HEK293 (cell line): ENCODE data around the gene CSNK2A1.
A peak's percentile ranks its signal among the peaks of the same experiment; 100 is the strongest.

Source experiments
- CTCF ChIA-PET: fragments of 350-600 bp; formaldehyde crosslinking; extraction: SDS; loops from one replicate; lab custom pipeline; 2021; ENCODE audit warnings: antibody characterized with exemption; lab: Yijun Ruan, JAX
- POLR2A ChIA-PET: fragments of 300-600 bp; formaldehyde crosslinking; extraction: SDS; loops from one replicate; lab custom pipeline; 2020; ENCODE audit warnings: antibody characterized with exemption, inconsistent platforms; lab: Yijun Ruan, JAX
- H3K27ac ChIP-seq: fragments of 200-500 bp; sonication (Bioruptor generic); 2 replicates; pipeline ENCODE4 v1.5.1; 2014; ENCODE audit warnings: low read depth, low read length, control low read depth, inconsistent platforms; ENCODE audit errors: extremely low read depth
- H3K36me3 ChIP-seq, 2 experiments: fragments of 200-500 bp in 1 of 2; sonication (Bioruptor generic) in 1 of 2; 1 replicate in 1 of 2; 2 replicates in 1 of 2; pipeline ENCODE4 v1.5.1; 2014 to 2017; ENCODE audit warnings: inconsistent platforms in 2 of 2, low read length in 2 of 2; ENCODE audit not compliant: control insufficient read depth in 2 of 2, insufficient read depth in 1 of 2
- H3K4me1 ChIP-seq: fragments of 200-500 bp; sonication (Bioruptor generic); 2 replicates; pipeline ENCODE4 v1.5.1; 2014; ENCODE audit warnings: mild to moderate bottlenecking, low read length, inconsistent platforms; ENCODE audit not compliant: control insufficient read depth, insufficient read depth
- H3K4me3 ChIP-seq: 2 replicates; pipeline ENCODE4 v1.5.1; 2011; ENCODE audit warnings: low read depth, mild to moderate bottlenecking, control low read depth, low read length, moderate library complexity
- H3K9me3 ChIP-seq: fragments of 200-500 bp; sonication (Bioruptor generic); 2 replicates; pipeline ENCODE4 v1.5.1; 2014; ENCODE audit warnings: low read depth, low read length, inconsistent platforms; ENCODE audit not compliant: control insufficient read depth, insufficient read depth
- EGR2 ChIP-seq: fragments of 450-650 bp; formaldehyde crosslinking; IDR thresholded peaks from 2 replicates; pipeline ENCODE4 v1.5.1; 2016; ENCODE audit warnings: low read depth, missing biosample characterization, missing genetic modification characterization
- MYNN ChIP-seq: fragments of 450-650 bp; formaldehyde crosslinking; IDR thresholded peaks from 2 replicates; pipeline ENCODE4 v1.5.1; 2016; ENCODE audit warnings: missing biosample characterization, missing genetic modification characterization, borderline replicate concordance
- RBAK ChIP-seq: fragments of 450-650 bp; formaldehyde crosslinking; IDR thresholded peaks from 2 replicates; pipeline ENCODE4 v1.5.1; 2016; ENCODE audit warnings: missing biosample characterization, missing genetic modification characterization
- SETDB1 ChIP-seq: IDR thresholded peaks from one replicate; pipeline ENCODE4 v1.6.1; 2017; ENCODE audit warnings: mild to moderate bottlenecking, low read length, moderate library complexity, mixed read lengths; ENCODE audit not compliant: insufficient read length
- TCF7L2 ChIP-seq: IDR thresholded peaks from 2 replicates; pipeline ENCODE4 v1.6.1; 2011; ENCODE audit warnings: low read depth, mild to moderate bottlenecking, inconsistent platforms, low read length, moderate library complexity, borderline replicate concordance
- ZBTB17 ChIP-seq: fragments of 450-650 bp; formaldehyde crosslinking; IDR thresholded peaks from 2 replicates; pipeline ENCODE4 v1.5.1; 2016; ENCODE audit warnings: missing biosample characterization, missing genetic modification characterization
- ZBTB20 ChIP-seq: fragments of 450-650 bp; formaldehyde crosslinking; IDR thresholded peaks from 2 replicates; pipeline ENCODE4 v1.5.1; 2016; ENCODE audit warnings: missing biosample characterization, missing genetic modification characterization
- ZBTB48 ChIP-seq: fragments of 450-650 bp; formaldehyde crosslinking; IDR thresholded peaks from 2 replicates; pipeline ENCODE4 v1.5.1; 2016; ENCODE audit warnings: missing biosample characterization, missing genetic modification characterization
- ZFHX2 ChIP-seq: fragments of 450-650 bp; formaldehyde crosslinking; conservative IDR thresholded peaks from 2 replicates; pipeline ENCODE4 v1.5.1; 2016; ENCODE audit warnings: missing biosample characterization, missing genetic modification characterization
- ZNF133 ChIP-seq: fragments of 450-650 bp; formaldehyde crosslinking; IDR thresholded peaks from 2 replicates; pipeline ENCODE4 v1.5.1; 2016; ENCODE audit warnings: missing biosample characterization, missing genetic modification characterization
- ZNF184 ChIP-seq: fragments of 450-650 bp; IDR thresholded peaks from 2 replicates; pipeline ENCODE4 v1.5.1; 2018; ENCODE audit warnings: missing biosample characterization, mild to moderate bottlenecking, missing genetic modification characterization
- ZNF202 ChIP-seq: fragments of 450-650 bp; formaldehyde crosslinking; IDR thresholded peaks from 2 replicates; pipeline ENCODE4 v1.5.1; 2016; ENCODE audit warnings: missing biosample characterization, missing genetic modification characterization, borderline replicate concordance
- ZNF23 ChIP-seq: fragments of 450-650 bp; formaldehyde crosslinking; IDR thresholded peaks from 2 replicates; pipeline ENCODE4 v1.5.1; 2016; ENCODE audit warnings: missing biosample characterization, missing genetic modification characterization, borderline replicate concordance
- ZNF324 ChIP-seq: fragments of 450-650 bp; formaldehyde crosslinking; IDR thresholded peaks from 2 replicates; pipeline ENCODE4 v1.5.1; 2016; ENCODE audit warnings: missing biosample characterization, missing genetic modification characterization
- ZNF416 ChIP-seq: fragments of 450-650 bp; formaldehyde crosslinking; IDR thresholded peaks from 2 replicates; pipeline ENCODE4 v1.5.1; 2016; ENCODE audit warnings: missing biosample characterization, missing genetic modification characterization
- ZNF555 ChIP-seq: fragments of 450-650 bp; formaldehyde crosslinking; conservative IDR thresholded peaks from 2 replicates; pipeline ENCODE4 v1.5.1; 2017; ENCODE audit warnings: missing biosample characterization, mild to moderate bottlenecking, missing genetic modification characterization, inconsistent platforms
- ZNF558 ChIP-seq: fragments of 450-650 bp; formaldehyde crosslinking; IDR thresholded peaks from 2 replicates; pipeline ENCODE4 v1.5.1; 2016; ENCODE audit warnings: missing biosample characterization, missing genetic modification characterization
- ZNF670 ChIP-seq: fragments of 450-650 bp; formaldehyde crosslinking; IDR thresholded peaks from 2 replicates; pipeline ENCODE4 v1.5.1; 2016; ENCODE audit warnings: missing biosample characterization, missing genetic modification characterization, low read depth
- ZNF747 ChIP-seq: fragments of 450-650 bp; formaldehyde crosslinking; IDR thresholded peaks from 2 replicates; pipeline ENCODE4 v1.5.1; 2016; ENCODE audit warnings: missing biosample characterization, missing genetic modification characterization
- TF ChIP-seq, protein P1 (sequence below): fragments of 450-650 bp; formaldehyde crosslinking; IDR thresholded peaks from 2 replicates; pipeline ENCODE4 v1.5.1; 2017; ENCODE audit warnings: missing biosample characterization, missing genetic modification characterization
- TF ChIP-seq, protein P2 (sequence below): fragments of 450-650 bp; formaldehyde crosslinking; IDR thresholded peaks from 2 replicates; pipeline ENCODE4 v1.5.1; 2016; ENCODE audit warnings: missing biosample characterization, missing genetic modification characterization
- TF ChIP-seq, protein P3 (sequence below): fragments of 450-650 bp; formaldehyde crosslinking; IDR thresholded peaks from 2 replicates; pipeline ENCODE4 v1.5.1; 2017; ENCODE audit warnings: missing biosample characterization, missing genetic modification characterization
- TF ChIP-seq, protein P4 (sequence below): fragments of 450-650 bp; formaldehyde crosslinking; IDR thresholded peaks from 2 replicates; pipeline ENCODE4 v1.5.1; 2016; ENCODE audit warnings: missing biosample characterization, missing genetic modification characterization
- TF ChIP-seq, protein P5 (sequence below): fragments of 450-650 bp; formaldehyde crosslinking; IDR thresholded peaks from 2 replicates; pipeline ENCODE4 v1.5.1; 2016; ENCODE audit warnings: missing biosample characterization, missing genetic modification characterization, borderline replicate concordance

Gene CSNK2A1

DNA sequence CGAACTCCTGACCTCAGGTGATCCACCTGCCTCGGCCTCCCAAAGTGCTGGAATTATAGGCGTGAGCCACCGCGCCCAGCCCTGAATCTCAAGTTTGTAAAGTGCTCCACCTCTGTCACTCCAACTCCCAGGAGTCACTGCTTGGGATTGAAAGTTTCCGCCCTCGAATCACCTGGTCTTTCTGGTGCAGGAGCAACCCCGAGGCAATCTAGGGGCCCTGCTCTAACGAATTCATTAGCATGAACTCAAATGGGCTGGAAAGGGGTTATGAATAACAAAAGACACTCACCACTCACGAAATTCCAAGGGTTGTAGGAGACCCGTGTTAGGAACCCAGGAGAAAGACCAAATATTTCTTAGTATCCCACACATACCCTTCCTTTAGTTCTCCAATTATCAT, 109.4 kb downstream of the CSNK2A1 start (continued):
- TF ChIP-seq ZNF324 = no peak
- no peak for TF ChIP-seq ZNF184
- TF ChIP-seq ZBTB17 (tag by site-specific recombination) = no peak
- TF ChIP-seq TCF7L2 = no peak
- TF ChIP-seq ZNF416 (tag by site-specific recombination) = no peak
- TF ChIP-seq, protein P1, sequence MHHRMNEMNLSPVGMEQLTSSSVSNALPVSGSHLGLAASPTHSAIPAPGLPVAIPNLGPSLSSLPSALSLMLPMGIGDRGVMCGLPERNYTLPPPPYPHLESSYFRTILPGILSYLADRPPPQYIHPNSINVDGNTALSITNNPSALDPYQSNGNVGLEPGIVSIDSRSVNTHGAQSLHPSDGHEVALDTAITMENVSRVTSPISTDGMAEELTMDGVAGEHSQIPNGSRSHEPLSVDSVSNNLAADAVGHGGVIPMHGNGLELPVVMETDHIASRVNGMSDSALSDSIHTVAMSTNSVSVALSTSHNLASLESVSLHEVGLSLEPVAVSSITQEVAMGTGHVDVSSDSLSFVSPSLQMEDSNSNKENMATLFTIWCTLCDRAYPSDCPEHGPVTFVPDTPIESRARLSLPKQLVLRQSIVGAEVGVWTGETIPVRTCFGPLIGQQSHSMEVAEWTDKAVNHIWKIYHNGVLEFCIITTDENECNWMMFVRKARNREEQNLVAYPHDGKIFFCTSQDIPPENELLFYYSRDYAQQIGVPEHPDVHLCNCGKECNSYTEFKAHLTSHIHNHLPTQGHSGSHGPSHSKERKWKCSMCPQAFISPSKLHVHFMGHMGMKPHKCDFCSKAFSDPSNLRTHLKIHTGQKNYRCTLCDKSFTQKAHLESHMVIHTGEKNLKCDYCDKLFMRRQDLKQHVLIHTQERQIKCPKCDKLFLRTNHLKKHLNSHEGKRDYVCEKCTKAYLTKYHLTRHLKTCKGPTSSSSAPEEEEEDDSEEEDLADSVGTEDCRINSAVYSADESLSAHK (tag by site-specific recombination) = no peak
- TF ChIP-seq, protein P2, sequence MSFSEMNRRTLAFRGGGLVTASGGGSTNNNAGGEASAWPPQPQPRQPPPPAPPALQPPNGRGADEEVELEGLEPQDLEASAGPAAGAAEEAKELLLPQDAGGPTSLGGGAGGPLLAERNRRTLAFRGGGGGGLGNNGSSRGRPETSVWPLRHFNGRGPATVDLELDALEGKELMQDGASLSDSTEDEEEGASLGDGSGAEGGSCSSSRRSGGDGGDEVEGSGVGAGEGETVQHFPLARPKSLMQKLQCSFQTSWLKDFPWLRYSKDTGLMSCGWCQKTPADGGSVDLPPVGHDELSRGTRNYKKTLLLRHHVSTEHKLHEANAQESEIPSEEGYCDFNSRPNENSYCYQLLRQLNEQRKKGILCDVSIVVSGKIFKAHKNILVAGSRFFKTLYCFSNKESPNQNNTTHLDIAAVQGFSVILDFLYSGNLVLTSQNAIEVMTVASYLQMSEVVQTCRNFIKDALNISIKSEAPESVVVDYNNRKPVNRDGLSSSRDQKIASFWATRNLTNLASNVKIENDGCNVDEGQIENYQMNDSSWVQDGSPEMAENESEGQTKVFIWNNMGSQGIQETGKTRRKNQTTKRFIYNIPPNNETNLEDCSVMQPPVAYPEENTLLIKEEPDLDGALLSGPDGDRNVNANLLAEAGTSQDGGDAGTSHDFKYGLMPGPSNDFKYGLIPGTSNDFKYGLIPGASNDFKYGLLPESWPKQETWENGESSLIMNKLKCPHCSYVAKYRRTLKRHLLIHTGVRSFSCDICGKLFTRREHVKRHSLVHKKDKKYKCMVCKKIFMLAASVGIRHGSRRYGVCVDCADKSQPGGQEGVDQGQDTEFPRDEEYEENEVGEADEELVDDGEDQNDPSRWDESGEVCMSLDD (tag by site-specific recombination) = no peak
- TF ChIP-seq MYNN (tag by site-specific recombination) = no peak

DNA sequence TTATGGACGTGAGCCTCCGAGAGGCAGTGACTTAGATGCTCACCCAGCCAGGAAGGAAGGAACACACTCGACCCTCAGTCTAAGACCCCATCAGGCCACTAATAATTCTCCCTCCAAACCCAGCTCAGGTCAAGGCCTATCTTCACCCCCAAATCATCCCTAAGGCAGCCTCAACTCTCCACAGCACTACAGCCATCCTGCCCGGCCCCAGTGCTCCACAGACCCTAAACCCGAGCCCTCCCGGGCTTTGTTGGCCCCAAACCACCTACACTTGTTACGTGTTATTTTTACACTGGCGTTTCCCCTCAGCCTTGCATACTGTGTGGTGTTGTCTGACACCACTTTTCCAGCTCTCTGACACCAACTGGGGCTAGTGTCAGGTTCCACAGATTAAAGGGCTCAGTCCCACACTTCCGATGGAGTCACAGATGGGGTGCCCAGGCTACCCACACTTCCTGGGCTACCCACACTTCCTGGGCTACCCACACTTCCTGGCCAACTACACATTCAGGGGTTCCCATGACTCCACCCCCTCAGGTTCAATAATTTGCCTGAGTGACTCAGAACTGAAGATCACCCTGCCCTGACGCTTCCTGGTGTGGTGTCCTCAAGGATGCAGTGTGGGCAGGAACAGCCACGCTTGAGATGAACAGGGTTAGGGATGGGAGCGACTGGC, 110.2 kb downstream of the CSNK2A1 start:
- Histone ChIP-seq H3K9me3 (no peaks in the 10 kb centered on the region), H3K4me3 (no peak overlapping the region), H3K27ac (peak overlapping the region; percentile 41; the same call in 1 of the 2 replicates), H3K4me1 (no peaks in the 10 kb centered on the region; the same call in 1 of the 2 replicates), H3K36me3 (peaks cover 9 to 84% of the 10 kb centered on the region in 2 experiments)
- POLR2A ChIA-PET = no interaction called here
- CTCF ChIA-PET = interaction anchor here (0.6 to 4.3 kb wide), 6 partner anchors 9 to 339 kb away, joined by 3 to 88 read pairs (median 8); no protein-coding TSS in a partner anchor
- no peak for TF ChIP-seq ZNF558 (tag by site-specific recombination)
- no peak for TF ChIP-seq ZNF202
- TF ChIP-seq, protein P3, sequence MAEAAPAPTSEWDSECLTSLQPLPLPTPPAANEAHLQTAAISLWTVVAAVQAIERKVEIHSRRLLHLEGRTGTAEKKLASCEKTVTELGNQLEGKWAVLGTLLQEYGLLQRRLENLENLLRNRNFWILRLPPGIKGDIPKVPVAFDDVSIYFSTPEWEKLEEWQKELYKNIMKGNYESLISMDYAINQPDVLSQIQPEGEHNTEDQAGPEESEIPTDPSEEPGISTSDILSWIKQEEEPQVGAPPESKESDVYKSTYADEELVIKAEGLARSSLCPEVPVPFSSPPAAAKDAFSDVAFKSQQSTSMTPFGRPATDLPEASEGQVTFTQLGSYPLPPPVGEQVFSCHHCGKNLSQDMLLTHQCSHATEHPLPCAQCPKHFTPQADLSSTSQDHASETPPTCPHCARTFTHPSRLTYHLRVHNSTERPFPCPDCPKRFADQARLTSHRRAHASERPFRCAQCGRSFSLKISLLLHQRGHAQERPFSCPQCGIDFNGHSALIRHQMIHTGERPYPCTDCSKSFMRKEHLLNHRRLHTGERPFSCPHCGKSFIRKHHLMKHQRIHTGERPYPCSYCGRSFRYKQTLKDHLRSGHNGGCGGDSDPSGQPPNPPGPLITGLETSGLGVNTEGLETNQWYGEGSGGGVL (tag by site-specific recombination) = no peak
- TF ChIP-seq ZBTB20 (tag by site-specific recombination) = peak; percentile 67; the same call in 1 of the 2 replicates
- no peak for TF ChIP-seq ZNF23 (tag by site-specific recombination)
- no peak for TF ChIP-seq ZNF670 (tag by site-specific recombination)
- TF ChIP-seq ZNF416 (tag by site-specific recombination) = no peak
- TF ChIP-seq, protein P4, sequence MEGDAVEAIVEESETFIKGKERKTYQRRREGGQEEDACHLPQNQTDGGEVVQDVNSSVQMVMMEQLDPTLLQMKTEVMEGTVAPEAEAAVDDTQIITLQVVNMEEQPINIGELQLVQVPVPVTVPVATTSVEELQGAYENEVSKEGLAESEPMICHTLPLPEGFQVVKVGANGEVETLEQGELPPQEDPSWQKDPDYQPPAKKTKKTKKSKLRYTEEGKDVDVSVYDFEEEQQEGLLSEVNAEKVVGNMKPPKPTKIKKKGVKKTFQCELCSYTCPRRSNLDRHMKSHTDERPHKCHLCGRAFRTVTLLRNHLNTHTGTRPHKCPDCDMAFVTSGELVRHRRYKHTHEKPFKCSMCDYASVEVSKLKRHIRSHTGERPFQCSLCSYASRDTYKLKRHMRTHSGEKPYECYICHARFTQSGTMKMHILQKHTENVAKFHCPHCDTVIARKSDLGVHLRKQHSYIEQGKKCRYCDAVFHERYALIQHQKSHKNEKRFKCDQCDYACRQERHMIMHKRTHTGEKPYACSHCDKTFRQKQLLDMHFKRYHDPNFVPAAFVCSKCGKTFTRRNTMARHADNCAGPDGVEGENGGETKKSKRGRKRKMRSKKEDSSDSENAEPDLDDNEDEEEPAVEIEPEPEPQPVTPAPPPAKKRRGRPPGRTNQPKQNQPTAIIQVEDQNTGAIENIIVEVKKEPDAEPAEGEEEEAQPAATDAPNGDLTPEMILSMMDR = no peak
- TF ChIP-seq ZFHX2 (tag by site-specific recombination) = peak; percentile 82
- TF ChIP-seq ZNF555 (tag by site-specific recombination) = no peak
- TF ChIP-seq ZNF184 = no peak
- TF ChIP-seq ZNF747 (tag by site-specific recombination) = no peak
- TF ChIP-seq, protein P5, sequence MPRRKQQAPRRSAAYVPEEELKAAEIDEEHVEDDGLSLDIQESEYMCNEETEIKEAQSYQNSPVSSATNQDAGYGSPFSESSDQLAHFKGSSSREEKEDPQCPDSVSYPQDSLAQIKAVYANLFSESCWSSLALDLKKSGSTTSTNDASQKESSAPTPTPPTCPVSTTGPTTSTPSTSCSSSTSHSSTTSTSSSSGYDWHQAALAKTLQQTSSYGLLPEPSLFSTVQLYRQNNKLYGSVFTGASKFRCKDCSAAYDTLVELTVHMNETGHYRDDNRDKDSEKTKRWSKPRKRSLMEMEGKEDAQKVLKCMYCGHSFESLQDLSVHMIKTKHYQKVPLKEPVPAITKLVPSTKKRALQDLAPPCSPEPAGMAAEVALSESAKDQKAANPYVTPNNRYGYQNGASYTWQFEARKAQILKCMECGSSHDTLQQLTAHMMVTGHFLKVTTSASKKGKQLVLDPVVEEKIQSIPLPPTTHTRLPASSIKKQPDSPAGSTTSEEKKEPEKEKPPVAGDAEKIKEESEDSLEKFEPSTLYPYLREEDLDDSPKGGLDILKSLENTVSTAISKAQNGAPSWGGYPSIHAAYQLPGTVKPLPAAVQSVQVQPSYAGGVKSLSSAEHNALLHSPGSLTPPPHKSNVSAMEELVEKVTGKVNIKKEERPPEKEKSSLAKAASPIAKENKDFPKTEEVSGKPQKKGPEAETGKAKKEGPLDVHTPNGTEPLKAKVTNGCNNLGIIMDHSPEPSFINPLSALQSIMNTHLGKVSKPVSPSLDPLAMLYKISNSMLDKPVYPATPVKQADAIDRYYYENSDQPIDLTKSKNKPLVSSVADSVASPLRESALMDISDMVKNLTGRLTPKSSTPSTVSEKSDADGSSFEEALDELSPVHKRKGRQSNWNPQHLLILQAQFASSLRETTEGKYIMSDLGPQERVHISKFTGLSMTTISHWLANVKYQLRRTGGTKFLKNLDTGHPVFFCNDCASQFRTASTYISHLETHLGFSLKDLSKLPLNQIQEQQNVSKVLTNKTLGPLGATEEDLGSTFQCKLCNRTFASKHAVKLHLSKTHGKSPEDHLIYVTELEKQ = no peak
- TF ChIP-seq ZBTB48 (tag by site-specific recombination) = no peak
- TF ChIP-seq EGR2 (tag by site-specific recombination) = peak; percentile 38; the same call in 1 of the 2 replicates
- no peak for TF ChIP-seq RBAK (tag by site-specific recombination)
- no peak for TF ChIP-seq SETDB1
- no peak for TF ChIP-seq ZNF133 (tag by site-specific recombination)
